Stimulated activated CD4-positive, alpha-beta T cell treated with anti-CD3 and anti-CD28 coated beads, Interleukin-1b, Interleukin-23, amount 100 ng/mL, for 24 hours (primary cell): Measurements from ENCODE around the gene SYNE3.
"Not testable (repeated sequence)": the region's sequence is repeated elsewhere in the genome, so short reads cannot be mapped to it uniquely, and the experiment has no call there.

Source experiments
- DNase-seq, 4 experiments: peaks; one replicate each; pipeline ENCODE4 v3.0.0-alpha.2; 2020; ENCODE audit warnings: low read depth in 4 of 4, low spot score in 1 of 4

SYNE3 gene

GRCh38 chr14:95523815-95524448 lies 7.5 kb upstream of the SYNE3 start:
- no peak for DNase-seq

- peak in 1 of 4 experiments; percentile 52 for DNase-seq
Observed at GRCh38 chr14:95523051-95523814, 6.8 kb upstream of the SYNE3 start.

- no peak for DNase-seq
Observed at GRCh38 chr14:95522556-95522955, 6.1 kb upstream of the SYNE3 start.

GRCh38 chr14:95522116-95522515 lies 5.7 kb upstream of the SYNE3 start:
- DNase-seq = no peak

GRCh38 chr14:95521001-95521400 lies 4.6 kb upstream of the SYNE3 start:
- DNase-seq = no peak

- DNase-seq = no peak
Observed at GRCh38 chr14:95520346-95520745, 3.9 kb upstream of the SYNE3 start.

GRCh38 chr14:95519699-95520098 lies 3.2 kb upstream of the SYNE3 start:
- DNase-seq = peak in 2 of 4 experiments; percentile 50 to 57

GRCh38 chr14:95518045-95518751 lies 1.7 kb upstream of the SYNE3 start:
- no peak for DNase-seq

- DNase-seq = peak; percentile 57 to 82 (median 70)
Observed at GRCh38 chr14:95515596-95516552, 576 bp downstream of the SYNE3 start.

GRCh38 chr14:95515080-95515489 lies 1.4 kb downstream of the SYNE3 start:
- no peak for DNase-seq

- DNase-seq = no peak
Observed at GRCh38 chr14:95514131-95515079, 2.0 kb downstream of the SYNE3 start.

- DNase-seq = no peak
Observed at GRCh38 chr14:95513291-95513690, 3.2 kb downstream of the SYNE3 start.

- DNase-seq = no peak
Observed at GRCh38 chr14:95511687-95512086, 4.8 kb downstream of the SYNE3 start.

- no peak for DNase-seq
Observed at GRCh38 chr14:95510804-95511203, 5.6 kb downstream of the SYNE3 start.

- DNase-seq = not testable (repeated sequence)
Observed at GRCh38 chr14:95510344-95510743, 6.1 kb downstream of the SYNE3 start.

GRCh38 chr14:95509495-95509894 lies 7.0 kb downstream of the SYNE3 start:
- no peak for DNase-seq

GRCh38 chr14:95508377-95508776 lies 8.1 kb downstream of the SYNE3 start:
- DNase-seq = no peak

- DNase-seq = no peak
Observed at GRCh38 chr14:95507701-95508103, 8.7 kb downstream of the SYNE3 start.

GRCh38 chr14:95507174-95507573 lies 9.3 kb downstream of the SYNE3 start:
- no peak for DNase-seq
